Posterior vena cava (tissue), 2 donors: ENCODE results near the gene IMPG2. TPM values are rescaled to one million over a fixed set of nuclear protein-coding genes. Genes with fewer than 3 reads are reported as not detected.

Experiments
- DNase-seq: peaks from one replicate; pipeline ENCODE4 v3.0.0-alpha.2; 2020; ENCODE audit warnings: low spot score
- intact Hi-C, 2 donors: fragments of 100-400 bp; cut with DNase I; formaldehyde crosslinking; loops; one replicate each; pipeline versions ENCODE4 v1.14.1 to v1.14.2; 2022 to 2023
- total RNA-seq, 2 donors: library from RNA; stranded (reverse); fragmentation: NEBNext Ultra II Directional; extraction: Animal tissue kit (Norgen Biotek cat#: 25700); gene quantifications; one replicate each; pipeline ENCODE4 v1.2.1, GENCODE V29; 2021
- donor health status: DM: yes; HTN: yes; CAD: no.
- donor health status: DM: yes; HTN: yes; CAD: no.

IMPG2 gene
- total RNA-seq, 2 donors from 2014 or later: 0.38 to 0.65 TPM

- DNase-seq: no peak
- intact Hi-C loops: no loop called here
Measured at GRCh38 chr3:101249522-101249921, 70.9 kb downstream of the IMPG2 start.

- intact Hi-C loops: no loop called here
Measured at GRCh38 chr3:101248736-101249135, 71.6 kb downstream of the IMPG2 start.

GRCh38 chr3:101244212-101244575 lies 76.2 kb downstream of the IMPG2 start:
- intact Hi-C loops: no loop called here

More at GRCh38 chr3:101248736-101249135, 71.6 kb downstream of the IMPG2 start:
- DNase-seq: no peak

GRCh38 chr3:101243285-101244211 lies 76.8 kb downstream of the IMPG2 start:
- intact Hi-C loops: no loop called here
- DNase-seq: no peak

More at GRCh38 chr3:101244212-101244575, 76.2 kb downstream of the IMPG2 start:
- no peak for DNase-seq

- DNase-seq: no peak
- intact Hi-C loops: no loop called here
Measured at GRCh38 chr3:101240719-101241399, 79.5 kb downstream of the IMPG2 start.

- DNase-seq: no peak
- intact Hi-C loops: no loop called here
Measured at GRCh38 chr3:101235048-101235447, 85.3 kb downstream of the IMPG2 start.

GRCh38 chr3:101230618-101231017 lies 89.8 kb downstream of the IMPG2 start:
- DNase-seq: no peak
- intact Hi-C loops: no loop called here

GRCh38 chr3:101229681-101230080 lies 90.7 kb downstream of the IMPG2 start:
- intact Hi-C loops: no loop called here
- DNase-seq: no peak

GRCh38 chr3:101228441-101228840 lies 91.9 kb downstream of the IMPG2 start:
- DNase-seq: no peak
- intact Hi-C loops: no loop called here

- intact Hi-C loops: no loop called here
Measured at GRCh38 chr3:101224739-101225138, 95.6 kb downstream of the IMPG2 start.

GRCh38 chr3:101223016-101223415 lies 97.4 kb downstream of the IMPG2 start:
- intact Hi-C loops: no loop called here
- no peak for DNase-seq

More at GRCh38 chr3:101224739-101225138, 95.6 kb downstream of the IMPG2 start:
- DNase-seq: no peak

GRCh38 chr3:101219842-101220560 lies 100.4 kb downstream of the IMPG2 start:
- DNase-seq: no peak
- intact Hi-C loops: no loop called here

- no peak for DNase-seq
- intact Hi-C loops: no loop called here
Measured at GRCh38 chr3:101217472-101218245, 102.7 kb downstream of the IMPG2 start.

GRCh38 chr3:101216710-101217465 lies 103.5 kb downstream of the IMPG2 start:
- peak; percentile 85 for DNase-seq
- intact Hi-C loops: no loop called here

- DNase-seq: no peak
- intact Hi-C loops: no loop called here
Measured at GRCh38 chr3:101212730-101213129, 107.6 kb downstream of the IMPG2 start.

GRCh38 chr3:101204246-101204645 lies 116.1 kb downstream of the IMPG2 start:
- intact Hi-C loops: no loop called here
- no peak for DNase-seq

- no peak for DNase-seq
- intact Hi-C loops: no loop called here
Measured at GRCh38 chr3:101203411-101203810, 117.0 kb downstream of the IMPG2 start.

GRCh38 chr3:101202640-101203039 lies 117.7 kb downstream of the IMPG2 start:
- DNase-seq: no peak
- intact Hi-C loops: no loop called here
